ENCODE measurements around the gene ATAT1.
A peak's percentile ranks its signal among the peaks of the same experiment; 100 is the strongest.

Gene ATAT1

DNA sequence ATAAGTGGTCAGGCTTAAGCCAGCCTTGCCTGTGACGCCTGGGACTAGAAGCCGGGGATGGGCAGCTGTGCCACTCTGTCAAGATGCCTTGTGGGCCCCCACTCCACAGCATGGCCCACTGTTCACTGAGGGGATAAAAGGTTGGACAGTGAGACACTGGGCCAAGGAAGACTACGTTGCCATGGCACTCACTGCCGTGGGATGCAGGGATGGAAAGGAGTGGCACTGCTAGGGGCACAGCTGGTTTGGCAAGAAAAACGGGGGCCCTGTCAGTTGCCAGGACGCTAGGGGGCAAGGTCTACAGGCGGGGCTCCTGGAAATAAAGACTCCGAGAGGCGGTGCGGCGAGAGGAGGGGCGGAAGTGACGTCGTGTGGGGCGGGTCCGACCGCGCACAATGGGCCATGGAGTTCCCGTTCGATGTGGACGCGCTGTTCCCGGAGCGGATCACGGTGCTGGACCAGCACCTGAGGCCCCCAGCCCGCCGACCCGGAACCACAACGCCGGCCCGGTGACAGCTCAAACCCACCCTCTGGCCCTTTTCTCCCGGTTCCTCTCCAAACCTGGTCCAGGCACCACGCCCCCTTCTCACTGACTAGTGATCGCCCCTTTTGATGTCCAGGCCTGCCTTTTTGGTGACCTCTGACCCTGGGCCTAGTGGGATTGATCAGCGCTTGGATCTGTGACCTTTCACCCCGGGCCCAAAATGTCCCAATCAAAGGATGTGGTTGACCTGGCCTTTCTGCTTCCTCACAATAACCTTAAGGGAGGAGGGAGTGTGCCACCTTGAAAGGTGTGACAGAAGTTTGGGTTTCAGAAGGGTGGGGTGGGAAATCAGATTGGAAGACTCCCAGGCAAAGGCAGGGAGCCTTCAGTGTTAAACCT lies at the start of gene ATAT1:
TSS of gene ATAT1 (plus strand) at position 391 of the 883 bp plus-strand sequence.
- DNase-seq = peak; percentile 71

DNA sequence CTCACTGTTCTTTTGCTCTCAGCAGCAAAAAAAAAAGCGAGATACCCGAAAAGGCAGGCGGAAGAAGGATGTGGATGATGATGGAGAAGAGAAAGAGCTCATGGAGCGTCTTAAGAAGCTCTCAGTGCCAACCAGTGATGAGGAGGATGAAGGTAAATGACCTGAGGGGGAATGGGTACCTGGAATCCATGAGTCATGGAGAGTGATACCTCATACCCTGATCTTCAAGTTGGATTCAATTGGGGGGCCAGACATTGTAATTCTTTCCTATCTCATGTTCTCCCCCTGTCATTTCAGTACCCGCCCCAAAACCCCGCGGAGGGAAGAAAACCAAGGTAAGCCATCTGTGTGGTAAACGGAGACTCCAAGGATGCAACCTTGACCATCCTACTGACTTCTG lies 48.6 kb upstream of the ATAT1 start:
- DNase-seq = no peak

DNA sequence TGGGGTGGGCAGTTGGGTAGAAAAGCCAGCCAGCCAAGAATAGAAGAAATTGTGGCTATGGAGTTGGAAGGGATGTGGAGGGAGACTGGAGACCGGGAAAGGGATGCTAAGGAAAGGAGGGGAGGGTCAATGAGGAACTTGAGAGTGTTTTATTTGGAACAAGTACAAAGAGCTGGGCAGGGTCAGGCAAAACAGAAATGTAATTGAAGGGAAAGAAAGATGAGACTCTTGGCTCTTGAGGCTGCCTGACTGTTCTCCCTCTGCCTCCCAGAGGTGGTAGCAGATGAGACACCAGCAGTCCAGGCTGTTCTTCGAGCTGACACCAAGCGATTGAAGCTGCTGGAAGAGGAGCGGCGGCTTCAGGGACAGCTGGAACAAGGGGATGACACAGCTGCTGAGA lies 42.8 kb upstream of the ATAT1 start:
- DNase-seq = no peak

DNA sequence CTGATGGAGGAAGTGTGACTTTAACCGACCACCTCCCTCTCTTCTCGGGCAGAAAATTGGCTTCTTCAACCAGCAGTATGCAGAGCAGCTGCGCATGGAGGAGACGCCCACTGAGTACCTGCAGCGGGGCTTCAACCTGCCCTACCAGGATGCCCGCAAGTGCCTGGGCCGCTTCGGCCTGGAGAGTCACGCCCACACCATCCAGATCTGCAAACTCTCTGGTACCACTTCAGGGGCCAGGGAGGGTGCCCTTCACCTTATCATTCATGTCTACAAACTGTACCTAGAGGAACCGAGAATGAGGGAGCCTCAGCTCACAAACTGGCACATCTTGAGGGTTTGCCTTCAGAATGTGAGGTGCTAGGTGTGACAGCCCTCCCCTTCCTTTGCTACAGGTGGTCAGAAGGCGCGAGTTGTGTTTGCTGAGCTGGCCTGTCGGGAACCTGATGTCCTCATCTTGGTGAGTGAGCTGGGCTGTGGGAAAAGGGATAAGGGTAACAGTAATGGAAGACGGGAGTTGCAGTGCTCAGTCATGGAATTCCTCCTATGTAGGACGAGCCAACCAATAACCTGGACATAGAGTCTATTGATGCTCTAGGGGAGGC lies 36.8 kb upstream of the ATAT1 start:
- no peak for DNase-seq

DNA sequence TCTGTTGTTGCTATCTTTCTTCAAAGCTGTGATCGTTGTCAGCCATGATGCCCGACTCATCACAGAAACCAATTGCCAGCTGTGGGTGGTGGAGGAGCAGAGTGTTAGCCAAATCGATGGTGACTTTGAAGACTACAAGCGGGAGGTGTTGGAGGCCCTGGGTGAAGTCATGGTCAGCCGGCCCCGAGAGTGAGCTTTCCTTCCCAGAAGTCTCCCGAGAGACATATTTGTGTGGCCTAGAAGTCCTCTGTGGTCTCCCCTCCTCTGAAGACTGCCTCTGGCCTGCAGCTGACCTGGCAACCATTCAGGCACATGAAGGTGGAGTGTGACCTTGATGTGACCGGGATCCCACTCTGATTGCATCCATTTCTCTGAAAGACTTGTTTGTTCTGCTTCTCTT lies 36.2 kb upstream of the ATAT1 start:
- DNase-seq = no peak

DNA sequence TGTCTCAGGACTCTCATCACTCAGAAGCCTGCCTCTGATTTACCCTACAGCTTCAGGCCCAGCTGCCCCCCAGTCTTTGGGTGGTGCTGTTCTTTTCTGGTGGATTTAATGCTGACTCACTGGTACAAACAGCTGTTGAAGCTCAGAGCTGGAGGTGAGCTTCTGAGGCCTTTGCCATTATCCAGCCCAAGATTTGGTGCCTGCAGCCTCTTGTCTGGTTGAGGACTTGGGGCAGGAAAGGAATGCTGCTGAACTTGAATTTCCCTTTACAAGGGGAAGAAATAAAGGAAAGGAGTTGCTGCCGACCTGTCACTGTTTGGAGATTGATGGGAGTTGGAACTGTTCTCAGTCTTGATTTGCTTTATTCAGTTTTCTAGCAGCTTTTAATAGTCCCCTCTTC lies 35.7 kb upstream of the ATAT1 start:
- DNase-seq = no peak

DNA sequence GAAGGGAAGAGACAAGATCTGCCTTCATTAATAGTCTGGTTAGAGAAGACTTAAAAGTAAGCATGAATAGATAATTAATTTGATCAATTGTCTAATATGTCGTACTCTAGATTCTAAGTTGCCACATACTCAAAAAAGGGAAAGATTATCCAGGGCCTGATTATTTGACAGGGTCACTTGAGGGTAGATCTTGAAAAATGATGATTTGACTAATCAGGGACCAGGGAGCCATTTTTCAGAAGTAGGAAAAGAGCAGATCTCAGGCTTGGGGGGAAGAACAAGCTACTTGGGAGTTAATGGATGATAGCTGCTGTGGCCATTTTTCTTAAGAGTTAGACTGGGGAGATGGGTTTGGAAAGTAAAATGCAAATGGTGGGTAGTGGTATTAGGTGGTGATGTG lies 34.4 kb upstream of the ATAT1 start:
- no peak for DNase-seq

DNA sequence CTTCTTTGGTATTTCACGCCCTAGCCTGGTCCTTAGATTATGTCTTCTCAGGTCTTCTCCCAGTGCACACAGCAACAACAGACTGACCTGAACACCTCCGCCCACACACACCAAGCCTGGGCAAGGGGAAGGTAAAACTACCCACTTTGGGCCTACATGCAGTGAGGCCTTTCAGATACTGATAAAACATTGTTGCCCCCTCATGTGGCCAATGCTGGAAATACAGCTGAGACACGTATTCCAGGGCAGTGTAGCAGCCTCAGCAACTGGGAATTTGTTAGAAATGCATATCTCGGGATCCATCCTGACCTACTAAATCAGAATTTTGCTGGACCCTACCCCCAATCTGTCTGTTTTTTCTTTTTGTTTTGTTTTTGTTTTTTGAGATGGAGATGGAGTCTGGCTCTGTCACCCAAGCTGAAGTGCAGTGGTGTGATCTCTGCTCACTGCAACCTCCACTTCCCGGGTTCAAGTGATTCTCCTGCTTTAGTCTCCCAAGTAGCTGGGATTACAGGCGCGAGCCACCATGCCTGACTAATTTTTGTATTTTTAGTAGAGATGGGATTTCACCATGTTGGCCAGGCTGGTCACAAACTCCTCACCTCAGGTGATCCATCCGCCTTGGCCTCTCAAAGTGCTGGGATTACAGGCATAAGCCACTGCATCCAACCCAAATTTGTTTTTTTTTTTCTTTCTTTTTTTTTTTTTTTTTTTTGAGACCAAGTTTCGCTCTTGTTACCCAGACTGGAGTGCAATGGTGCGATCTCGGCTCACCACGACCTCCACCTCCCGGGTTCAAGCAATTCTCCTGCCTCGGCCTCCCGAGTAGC lies 29.1 kb upstream of the ATAT1 start:
- DNase-seq = peak; percentile 36

DNA sequence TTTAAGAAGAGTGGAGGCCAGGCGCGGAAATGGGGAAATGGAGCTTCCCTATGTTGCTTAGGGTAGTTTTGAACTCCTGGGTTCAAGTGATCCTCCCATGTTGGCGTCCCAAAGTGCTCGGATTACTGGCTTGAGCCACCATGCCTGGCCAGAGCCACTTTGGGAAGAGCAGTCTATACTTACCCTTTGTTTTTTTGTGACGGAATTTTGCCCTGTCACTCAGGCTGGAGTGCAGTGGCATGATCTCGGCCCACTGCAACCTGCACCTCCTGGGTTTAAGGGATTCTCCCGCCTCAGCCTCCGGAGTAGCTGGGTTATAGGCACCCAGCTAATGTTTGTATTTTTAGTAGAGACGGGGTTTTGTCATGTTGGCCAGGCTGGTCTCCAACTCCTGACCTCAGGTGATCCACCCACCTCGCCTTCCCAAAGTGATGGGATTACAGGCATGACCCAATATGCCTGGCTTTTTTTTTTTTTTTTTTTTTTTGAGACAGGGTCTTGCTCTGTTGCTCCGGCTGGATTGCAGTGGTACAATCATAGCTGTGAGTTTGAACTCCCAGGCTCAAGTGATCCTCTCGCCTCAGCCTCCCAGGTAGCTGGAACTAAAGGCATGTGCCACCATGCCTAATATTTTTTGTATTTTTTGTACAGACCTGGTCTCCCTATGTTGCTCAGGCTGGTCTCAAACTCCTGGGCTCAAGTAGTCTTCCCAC lies 27.6 kb upstream of the ATAT1 start:
- DNase-seq = no peak

DNA sequence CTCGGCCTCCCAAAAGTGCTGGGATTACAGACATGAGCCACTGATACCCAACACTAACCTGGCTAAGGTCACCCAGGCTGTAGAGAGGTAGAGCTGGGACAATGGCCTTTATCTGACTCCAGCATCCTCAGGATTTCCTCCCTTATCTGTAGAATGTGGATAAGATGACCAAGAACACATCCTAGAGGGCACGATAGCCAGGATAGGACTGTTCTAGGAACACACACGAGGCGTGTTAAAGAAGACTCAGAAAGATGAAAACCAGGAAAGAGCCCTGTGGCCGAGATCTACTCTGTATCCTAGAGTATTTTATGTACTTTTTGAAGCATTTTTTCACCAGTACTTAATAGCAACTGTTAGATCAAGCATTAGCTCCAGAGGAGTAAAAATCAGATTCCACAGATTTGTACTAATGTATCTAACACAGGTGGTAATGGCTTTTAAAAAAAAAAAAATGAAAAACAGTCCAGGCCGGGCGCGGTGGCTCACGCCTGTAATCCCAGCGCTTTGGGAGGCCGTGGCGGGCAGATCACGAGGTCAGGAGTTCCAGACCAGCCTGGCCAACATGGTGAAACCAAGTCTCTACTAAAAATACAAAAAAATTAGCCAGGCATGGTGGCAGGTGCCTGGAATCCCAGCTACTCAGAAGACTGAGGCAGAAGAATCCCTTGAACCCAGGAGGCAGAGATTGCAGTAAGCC lies 26.9 kb upstream of the ATAT1 start:
- no peak for DNase-seq

DNA sequence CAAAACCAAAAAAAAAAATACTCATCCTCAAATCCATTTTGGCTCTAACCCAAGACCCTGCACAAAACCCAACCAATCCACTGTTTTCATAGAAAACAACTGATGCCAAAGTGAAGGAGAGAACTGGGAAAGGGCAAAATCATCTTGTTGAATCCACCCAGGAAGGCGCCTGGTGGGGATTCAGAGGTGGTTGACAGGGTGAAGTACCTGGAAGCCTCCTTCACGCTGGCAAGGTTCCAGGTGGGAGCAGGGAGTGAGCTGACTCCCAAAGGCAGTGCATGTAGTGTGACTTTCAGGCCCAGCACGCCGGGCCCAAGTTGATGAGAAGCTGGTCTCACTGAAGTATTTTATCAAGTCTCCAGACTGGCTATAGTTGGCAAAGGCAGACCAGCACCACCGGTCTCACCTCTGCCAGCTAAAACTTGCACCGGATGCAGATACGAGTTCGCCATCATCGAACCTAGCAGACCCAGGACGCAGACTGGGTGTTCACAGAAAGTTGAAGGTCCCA lies 26.2 kb upstream of the ATAT1 start:
- DNase-seq = no peak

DNA sequence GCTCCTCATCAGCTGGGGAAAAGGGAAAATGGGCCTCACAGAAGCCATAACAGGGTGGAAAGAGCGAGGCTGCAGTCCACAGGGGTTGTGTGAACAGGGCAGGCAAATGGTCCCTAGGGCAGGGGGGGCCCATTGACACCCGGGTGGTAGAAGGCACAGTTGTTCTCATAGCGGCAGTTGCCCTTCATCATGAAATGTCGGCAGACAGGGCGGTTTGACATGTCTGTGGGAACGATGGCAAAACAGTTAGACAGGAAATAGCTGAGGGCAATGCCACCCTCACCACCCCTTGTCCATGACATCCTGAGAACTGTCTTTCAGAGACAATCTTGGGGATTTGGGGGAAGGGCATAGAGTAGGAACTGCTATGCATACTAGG lies 25.2 kb upstream of the ATAT1 start:
- no peak for DNase-seq

DNA sequence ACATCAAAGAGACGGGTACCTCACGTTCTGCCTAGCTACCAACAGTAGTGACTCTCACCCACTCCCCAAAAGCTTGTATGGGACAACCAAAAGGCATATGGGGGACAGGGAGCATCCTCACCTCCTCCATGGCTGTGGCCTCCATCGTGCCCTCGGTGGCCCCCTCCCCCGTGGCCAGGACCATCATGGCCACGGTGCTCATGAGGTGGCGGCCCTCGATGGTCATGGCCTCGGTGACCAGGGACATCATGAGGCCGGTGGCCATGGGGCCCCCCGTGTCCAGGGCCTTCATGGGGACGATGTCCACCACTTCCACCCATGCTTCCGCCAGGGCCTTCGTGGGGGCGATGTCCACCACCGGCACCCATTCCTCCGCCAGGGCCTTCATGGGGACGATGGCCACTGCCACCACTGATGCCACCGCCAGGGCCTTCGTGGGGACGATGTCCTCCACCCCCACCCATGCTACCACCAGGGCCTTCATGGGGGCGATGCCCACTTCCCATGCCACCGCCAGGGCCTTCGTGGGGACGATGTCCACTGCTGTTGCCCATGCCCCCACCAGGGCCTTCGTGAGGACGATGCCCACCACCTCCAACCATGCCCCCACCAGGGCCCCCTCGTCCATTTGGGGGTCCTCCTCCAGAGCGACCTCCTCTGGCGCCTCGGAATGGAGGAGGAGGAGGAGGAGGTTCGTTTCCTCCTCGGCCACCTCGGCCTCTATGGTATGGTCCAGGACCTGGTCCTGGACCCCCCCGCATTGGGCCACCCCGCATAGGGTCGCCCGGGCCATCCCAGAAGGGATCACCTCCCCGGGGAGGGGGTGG lies 24.6 kb upstream of the ATAT1 start:
- DNase-seq = no peak

DNA sequence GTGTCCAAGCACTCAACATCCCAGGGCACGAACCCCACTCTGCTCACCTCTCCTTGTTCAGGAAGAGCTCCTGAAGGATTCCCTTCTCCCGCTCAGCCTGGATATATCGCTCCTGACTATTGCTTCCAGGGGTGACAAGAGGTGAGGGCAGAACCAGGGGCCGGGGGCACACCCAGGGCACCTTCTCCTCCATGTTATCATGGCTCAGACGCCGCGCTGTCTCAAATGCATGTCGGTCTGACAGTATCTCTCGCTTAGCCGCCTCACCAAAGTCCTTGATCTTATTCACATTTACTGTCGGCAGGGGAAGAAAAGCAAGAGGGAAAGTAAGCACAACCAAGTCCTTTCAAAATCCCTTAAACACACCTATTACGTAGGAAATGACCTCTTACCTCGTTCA lies 22.7 kb upstream of the ATAT1 start:
- DNase-seq = no peak

DNA sequence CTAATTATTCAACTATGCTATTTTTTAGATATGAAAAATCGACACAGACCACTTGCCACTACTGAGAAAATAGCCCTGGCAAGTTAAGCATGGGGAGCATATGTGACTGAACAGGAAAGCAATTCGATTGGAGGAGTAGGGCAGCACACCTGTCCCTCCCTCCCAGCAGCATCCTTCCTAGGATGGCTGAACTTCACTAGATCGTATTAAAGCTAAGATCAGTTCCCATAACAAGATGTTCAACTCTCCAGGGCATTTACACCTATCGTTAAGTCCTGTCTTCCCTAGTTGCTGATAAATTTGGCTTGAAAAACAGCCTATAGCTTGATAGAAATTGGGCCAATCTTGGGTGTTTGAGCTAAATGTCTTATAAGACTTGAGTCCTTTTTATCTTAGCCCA lies 16.6 kb upstream of the ATAT1 start:
- DNase-seq = no peak

DNA sequence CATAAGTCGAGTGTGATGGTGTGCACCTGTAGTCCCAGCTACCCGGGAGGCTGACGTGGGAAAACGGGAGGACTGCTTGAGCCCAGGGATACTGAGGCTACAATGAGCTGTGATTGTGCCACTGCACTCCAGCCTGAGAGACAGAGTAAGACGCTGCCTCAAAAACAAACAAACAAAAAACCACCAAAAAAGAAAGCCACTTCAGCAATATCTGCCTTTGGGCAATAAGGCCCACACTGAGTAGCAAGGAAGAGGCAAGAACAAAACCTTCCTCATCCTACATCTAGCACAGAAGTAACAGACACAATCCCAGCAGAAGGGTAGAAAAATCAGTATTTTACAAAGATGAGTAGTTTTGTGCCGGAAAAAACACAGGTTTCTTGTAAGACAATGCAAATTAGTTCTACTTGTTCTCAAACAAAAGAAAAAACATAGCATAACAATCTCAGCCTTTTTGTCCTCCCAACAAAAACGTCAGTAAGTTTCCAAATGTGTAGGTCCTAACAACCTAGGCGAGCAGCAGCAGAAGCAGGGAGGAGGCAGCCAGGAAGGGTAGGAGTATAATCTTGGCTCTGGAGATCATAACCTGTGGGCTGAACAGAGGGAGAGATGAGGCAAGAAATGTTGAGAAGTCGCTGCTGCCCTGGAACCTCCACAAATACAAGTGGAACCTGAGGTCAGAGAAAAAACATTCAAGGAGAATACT lies 15.4 kb upstream of the ATAT1 start:
- no peak for DNase-seq

DNA sequence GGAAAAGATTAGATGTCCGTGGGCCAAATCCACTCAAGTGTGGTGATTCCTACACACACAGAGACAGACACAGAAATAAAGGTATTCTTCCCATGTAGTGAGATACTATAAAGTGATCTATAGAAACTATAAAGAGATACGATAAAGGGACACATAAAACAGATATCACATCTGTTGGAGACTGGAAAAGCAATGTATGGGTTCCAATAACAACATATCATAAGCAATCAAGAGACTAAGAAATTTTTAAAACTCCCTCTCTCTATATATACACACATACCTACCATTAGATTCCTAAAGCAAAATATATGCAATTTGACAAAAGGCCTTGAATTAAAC lies 14.8 kb upstream of the ATAT1 start:
- DNase-seq = no peak

DNA sequence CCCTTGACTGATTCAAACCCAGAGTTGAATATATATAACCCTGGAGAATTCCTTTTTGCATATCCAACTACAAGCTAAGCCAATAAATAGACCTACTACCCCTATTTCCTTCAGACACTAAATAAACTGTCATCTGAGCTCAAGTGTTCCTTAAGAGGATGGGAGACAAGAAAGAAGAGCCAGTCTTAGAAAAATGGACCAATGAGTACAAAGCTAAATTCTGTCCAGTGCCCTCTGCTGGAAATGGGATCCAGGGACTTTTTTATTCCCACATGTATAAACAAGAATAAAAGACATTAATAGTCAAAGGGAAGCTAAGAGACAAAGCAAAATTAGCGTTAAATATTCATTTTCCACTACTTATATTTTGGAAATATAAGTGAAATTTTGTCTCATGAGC lies 14.5 kb upstream of the ATAT1 start:
- no peak for DNase-seq

DNA sequence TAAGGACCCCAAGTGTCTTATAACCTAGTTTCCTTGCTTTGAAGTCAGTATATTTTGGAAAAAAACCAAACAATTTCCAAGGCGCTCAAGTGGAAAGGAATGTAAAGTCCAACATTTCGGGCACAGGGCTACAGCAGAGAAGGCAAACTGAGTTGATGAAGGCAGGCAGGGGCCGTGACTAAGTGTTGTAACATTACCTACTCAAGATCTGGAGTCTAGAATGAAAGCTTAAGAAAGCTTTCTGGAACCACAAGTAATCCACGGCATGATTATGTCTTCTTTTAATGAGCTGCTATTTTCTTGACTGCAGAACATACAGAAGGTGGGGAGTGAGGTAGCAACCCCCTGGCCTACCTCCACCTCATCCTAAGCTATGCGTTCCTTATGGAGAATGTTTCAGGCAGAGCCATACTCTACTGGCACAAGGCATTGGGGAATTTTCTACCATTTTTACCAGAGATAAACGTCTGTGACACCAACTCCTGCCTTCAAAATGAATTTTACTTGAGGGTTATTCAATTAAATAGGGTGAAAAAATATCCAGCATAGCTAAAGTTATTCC lies 13.9 kb upstream of the ATAT1 start:
- DNase-seq = peak; percentile 32

DNA sequence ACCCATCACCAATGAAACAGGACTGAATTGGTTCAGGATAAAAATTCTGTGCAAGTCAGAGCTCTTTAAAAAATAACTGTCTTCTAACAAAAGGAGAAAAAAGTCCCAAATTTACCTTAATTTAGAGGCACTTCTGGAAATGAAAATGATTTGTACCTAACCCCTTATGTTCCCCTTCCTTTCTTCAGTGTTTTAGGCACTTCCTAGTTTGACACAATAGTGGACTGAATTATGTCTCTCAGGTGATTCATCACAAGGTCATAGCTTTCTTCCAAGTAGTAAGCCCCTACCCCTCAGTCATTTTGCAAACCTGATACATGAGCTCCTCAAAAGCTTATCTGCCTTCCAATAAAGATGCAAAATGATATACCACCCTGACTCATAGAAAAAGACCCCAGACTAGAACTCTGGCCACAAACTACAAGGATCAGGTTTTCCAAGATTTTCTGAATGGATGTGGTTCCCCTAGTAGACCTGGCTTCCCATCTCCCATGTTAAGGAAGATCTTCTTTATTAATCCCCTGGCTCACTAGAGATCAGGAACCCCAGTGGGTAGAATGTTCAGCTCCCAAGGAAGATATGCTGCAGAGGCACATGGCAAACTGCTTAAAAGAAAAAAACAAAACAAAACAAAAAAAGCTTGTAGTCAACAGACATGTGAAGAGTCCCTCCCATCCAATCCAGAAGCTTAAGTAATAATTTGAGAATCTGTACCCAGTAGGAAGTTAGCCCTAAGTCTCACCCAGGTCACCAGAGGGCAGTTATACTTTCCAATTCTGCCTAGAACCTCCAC lies 13.2 kb upstream of the ATAT1 start:
- no peak for DNase-seq

Data from NCI-H446 treated with DMSO at 0.1 percent for 48 hours (cell line).